ENCODE measurements around the gene NMD3. TPM values are rescaled to one million over a fixed set of nuclear protein-coding genes. Genes with fewer than 3 reads are reported as not detected.

NMD3 gene
- total RNA-seq, 1 experiment from 2014 or later, result 56.3 TPM

DNA sequence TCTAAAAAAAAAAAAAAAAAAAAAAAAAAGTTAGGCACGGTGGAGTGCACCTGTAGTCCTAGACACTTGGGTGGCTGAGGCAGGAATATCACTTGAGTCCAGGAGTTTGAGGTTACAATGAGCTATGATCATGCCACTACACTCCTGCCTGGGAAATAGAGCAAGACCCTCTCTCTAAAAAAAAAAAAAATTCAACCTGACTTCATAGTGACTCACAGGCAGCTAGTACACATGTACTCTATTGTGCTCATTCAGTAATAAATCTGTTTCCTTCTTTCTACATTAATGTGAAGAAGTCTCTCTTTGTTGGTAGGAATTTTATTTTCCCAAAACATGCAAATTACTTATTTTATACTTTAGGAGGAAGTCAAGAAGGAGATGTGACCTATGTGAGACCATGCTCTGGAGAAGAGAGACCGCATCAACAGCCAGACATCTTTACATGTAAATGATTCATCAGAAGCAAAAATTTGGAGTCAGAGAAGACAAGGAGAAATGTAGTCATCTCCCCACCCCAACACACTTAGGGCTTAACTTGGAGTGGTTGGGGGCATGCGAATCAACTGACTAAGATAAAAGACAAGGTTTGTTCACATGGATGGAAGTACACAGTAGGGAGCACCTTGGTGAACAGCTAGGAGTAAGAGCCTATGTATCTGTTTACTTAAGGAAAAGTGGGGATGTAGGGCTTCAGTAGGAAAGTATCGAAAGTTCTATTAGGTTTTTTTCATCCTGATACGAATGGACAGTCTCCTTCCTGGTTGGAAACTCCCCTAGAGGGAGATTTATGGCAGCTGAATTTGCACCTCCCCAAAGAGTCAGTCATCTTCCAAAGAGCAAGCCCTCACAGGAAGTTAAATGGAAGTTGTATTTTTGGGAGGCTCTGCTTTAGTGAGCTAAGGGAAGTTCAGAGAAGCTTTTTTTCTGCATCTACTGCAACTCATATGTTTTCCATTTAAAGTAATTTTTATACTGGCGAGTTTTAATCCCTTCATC, 23.0 kb upstream of the NMD3 start:
- DNase-seq (ENCODE audit: low spot score) (no peak), ATAC-seq (no peak)
- ChIA-PET CTCF (no interaction called here), POLR2A (no interaction called here)
- Mint-ChIP-seq H3K4me1 (peaks cover 11% of the 10 kb centered on the region), H3K9me3 (peaks cover 32% of the 10 kb centered on the region), H3K27me3 (ENCODE audit: low read depth) (peaks cover 4% of the 10 kb centered on the region), H3K36me3 (peaks cover 26% of the 10 kb centered on the region), H3K4me3 (no peak overlapping the region), H3K27ac (no peak overlapping the region)
- TF ChIP-seq TCF7 (CRISPR knock-in tag; IDR thresholded peaks at IDR 0.05; ENCODE audit: low read depth) (no peak), ATF2 (CRISPR knock-in tag; IDR thresholded peaks at IDR 0.05; ENCODE audit: borderline replicate concordance, low read depth) (no peak), ELF4 (CRISPR knock-in tag; IDR thresholded peaks at IDR 0.05; ENCODE audit: low read depth) (no peak), ERG (CRISPR knock-in tag; IDR thresholded peaks at IDR 0.05) (no peak), JAZF1 (CRISPR knock-in tag; IDR thresholded peaks at IDR 0.05) (no peak), SP1 (CRISPR knock-in tag; conservative IDR thresholded peaks at IDR 0.05) (no peak), HMGA2 (CRISPR knock-in tag; IDR thresholded peaks at IDR 0.05) (no peak), IRF2 (CRISPR knock-in tag; IDR thresholded peaks at IDR 0.05; ENCODE audit: borderline replicate concordance, low read depth) (no peak), STAT6 (CRISPR knock-in tag; conservative IDR thresholded peaks at IDR 0.05; ENCODE audit: low read depth) (no peak), MAX (CRISPR knock-in tag; IDR thresholded peaks at IDR 0.05) (no peak), SMAD3 (CRISPR knock-in tag; IDR thresholded peaks at IDR 0.05; ENCODE audit: borderline replicate concordance) (no peak), ZNF317 (CRISPR knock-in tag; IDR thresholded peaks at IDR 0.05; ENCODE audit: borderline replicate concordance, low read depth) (no peak), MXD4 (CRISPR knock-in tag; IDR thresholded peaks at IDR 0.05; ENCODE audit: borderline replicate concordance) (no peak), NR1H2 (CRISPR knock-in tag; IDR thresholded peaks at IDR 0.05) (no peak)
- TF ChIP-seq, protein P1, sequence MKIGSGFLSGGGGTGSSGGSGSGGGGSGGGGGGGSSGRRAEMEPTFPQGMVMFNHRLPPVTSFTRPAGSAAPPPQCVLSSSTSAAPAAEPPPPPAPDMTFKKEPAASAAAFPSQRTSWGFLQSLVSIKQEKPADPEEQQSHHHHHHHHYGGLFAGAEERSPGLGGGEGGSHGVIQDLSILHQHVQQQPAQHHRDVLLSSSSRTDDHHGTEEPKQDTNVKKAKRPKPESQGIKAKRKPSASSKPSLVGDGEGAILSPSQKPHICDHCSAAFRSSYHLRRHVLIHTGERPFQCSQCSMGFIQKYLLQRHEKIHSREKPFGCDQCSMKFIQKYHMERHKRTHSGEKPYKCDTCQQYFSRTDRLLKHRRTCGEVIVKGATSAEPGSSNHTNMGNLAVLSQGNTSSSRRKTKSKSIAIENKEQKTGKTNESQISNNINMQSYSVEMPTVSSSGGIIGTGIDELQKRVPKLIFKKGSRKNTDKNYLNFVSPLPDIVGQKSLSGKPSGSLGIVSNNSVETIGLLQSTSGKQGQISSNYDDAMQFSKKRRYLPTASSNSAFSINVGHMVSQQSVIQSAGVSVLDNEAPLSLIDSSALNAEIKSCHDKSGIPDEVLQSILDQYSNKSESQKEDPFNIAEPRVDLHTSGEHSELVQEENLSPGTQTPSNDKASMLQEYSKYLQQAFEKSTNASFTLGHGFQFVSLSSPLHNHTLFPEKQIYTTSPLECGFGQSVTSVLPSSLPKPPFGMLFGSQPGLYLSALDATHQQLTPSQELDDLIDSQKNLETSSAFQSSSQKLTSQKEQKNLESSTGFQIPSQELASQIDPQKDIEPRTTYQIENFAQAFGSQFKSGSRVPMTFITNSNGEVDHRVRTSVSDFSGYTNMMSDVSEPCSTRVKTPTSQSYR (CRISPR knock-in tag; IDR thresholded peaks at IDR 0.05), result no peak
- TF ChIP-seq, protein P2, sequence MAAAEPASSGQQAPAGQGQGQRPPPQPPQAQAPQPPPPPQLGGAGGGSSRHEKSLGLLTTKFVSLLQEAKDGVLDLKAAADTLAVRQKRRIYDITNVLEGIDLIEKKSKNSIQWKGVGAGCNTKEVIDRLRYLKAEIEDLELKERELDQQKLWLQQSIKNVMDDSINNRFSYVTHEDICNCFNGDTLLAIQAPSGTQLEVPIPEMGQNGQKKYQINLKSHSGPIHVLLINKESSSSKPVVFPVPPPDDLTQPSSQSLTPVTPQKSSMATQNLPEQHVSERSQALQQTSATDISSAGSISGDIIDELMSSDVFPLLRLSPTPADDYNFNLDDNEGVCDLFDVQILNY (CRISPR knock-in tag; IDR thresholded peaks at IDR 0.05), result no peak
- TF ChIP-seq, protein P3, sequence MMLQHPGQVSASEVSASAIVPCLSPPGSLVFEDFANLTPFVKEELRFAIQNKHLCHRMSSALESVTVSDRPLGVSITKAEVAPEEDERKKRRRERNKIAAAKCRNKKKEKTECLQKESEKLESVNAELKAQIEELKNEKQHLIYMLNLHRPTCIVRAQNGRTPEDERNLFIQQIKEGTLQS (CRISPR knock-in tag; conservative IDR thresholded peaks at IDR 0.05), result no peak
- TF ChIP-seq, protein P4, sequence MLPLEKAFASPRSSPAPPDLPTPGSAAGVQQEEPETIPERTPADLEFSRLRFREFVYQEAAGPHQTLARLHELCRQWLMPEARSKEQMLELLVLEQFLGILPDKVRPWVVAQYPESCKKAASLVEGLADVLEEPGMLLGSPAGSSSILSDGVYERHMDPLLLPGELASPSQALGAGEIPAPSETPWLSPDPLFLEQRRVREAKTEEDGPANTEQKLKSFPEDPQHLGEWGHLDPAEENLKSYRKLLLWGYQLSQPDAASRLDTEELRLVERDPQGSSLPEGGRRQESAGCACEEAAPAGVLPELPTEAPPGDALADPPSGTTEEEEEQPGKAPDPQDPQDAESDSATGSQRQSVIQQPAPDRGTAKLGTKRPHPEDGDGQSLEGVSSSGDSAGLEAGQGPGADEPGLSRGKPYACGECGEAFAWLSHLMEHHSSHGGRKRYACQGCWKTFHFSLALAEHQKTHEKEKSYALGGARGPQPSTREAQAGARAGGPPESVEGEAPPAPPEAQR (CRISPR knock-in tag; IDR thresholded peaks at IDR 0.05), result no peak
- TF ChIP-seq, protein P5, sequence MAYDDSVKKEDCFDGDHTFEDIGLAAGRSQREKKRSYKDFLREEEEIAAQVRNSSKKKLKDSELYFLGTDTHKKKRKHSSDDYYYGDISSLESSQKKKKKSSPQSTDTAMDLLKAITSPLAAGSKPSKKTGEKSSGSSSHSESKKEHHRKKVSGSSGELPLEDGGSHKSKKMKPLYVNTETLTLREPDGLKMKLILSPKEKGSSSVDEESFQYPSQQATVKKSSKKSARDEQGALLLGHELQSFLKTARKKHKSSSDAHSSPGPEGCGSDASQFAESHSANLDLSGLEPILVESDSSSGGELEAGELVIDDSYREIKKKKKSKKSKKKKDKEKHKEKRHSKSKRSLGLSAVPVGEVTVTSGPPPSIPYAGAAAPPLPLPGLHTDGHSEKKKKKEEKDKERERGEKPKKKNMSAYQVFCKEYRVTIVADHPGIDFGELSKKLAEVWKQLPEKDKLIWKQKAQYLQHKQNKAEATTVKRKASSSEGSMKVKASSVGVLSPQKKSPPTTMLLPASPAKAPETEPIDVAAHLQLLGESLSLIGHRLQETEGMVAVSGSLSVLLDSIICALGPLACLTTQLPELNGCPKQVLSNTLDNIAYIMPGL (CRISPR knock-in tag; IDR thresholded peaks at IDR 0.05), result no peak
- TF ChIP-seq, protein P6, sequence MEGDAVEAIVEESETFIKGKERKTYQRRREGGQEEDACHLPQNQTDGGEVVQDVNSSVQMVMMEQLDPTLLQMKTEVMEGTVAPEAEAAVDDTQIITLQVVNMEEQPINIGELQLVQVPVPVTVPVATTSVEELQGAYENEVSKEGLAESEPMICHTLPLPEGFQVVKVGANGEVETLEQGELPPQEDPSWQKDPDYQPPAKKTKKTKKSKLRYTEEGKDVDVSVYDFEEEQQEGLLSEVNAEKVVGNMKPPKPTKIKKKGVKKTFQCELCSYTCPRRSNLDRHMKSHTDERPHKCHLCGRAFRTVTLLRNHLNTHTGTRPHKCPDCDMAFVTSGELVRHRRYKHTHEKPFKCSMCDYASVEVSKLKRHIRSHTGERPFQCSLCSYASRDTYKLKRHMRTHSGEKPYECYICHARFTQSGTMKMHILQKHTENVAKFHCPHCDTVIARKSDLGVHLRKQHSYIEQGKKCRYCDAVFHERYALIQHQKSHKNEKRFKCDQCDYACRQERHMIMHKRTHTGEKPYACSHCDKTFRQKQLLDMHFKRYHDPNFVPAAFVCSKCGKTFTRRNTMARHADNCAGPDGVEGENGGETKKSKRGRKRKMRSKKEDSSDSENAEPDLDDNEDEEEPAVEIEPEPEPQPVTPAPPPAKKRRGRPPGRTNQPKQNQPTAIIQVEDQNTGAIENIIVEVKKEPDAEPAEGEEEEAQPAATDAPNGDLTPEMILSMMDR (IDR thresholded peaks at IDR 0.05), result no peak
